ENCODE measurements around the gene PRICKLE2.

PRICKLE2 gene

GRCh38 chr3:64247991-64248646, 22.9 kb upstream of the PRICKLE2 start:
- no peak for DNase-seq

GRCh38 chr3:64244011-64244942, 19.0 kb upstream of the PRICKLE2 start:
- DNase-seq, result no peak

GRCh38 chr3:64242435-64242834, 17.2 kb upstream of the PRICKLE2 start:
- DNase-seq, result no peak

- DNase-seq, result no peak
These were observed 15.7 kb upstream of the PRICKLE2 start for GRCh38 chr3:64240959-64241358.

- no peak for DNase-seq
These were observed 15.1 kb upstream of the PRICKLE2 start for GRCh38 chr3:64240396-64240795.

GRCh38 chr3:64239841-64240240, 14.6 kb upstream of the PRICKLE2 start:
- no peak for DNase-seq

- DNase-seq, result no peak
These were observed 13.9 kb upstream of the PRICKLE2 start for GRCh38 chr3:64238971-64239667.

- DNase-seq, result no peak
These were observed 11.8 kb upstream of the PRICKLE2 start for GRCh38 chr3:64237083-64237482.

- DNase-seq, result no peak
These were observed 10.3 kb upstream of the PRICKLE2 start for GRCh38 chr3:64235605-64236004.

GRCh38 chr3:64234571-64234970, 9.3 kb upstream of the PRICKLE2 start:
- no peak for DNase-seq

- no peak for DNase-seq
These were observed 7.6 kb upstream of the PRICKLE2 start for GRCh38 chr3:64232821-64233220.

- DNase-seq, result no peak
These were observed 4.6 kb upstream of the PRICKLE2 start for GRCh38 chr3:64229903-64230302.

GRCh38 chr3:64228110-64228509, 2.8 kb upstream of the PRICKLE2 start:
- no peak for DNase-seq

GRCh38 chr3:64226730-64227129, 1.5 kb upstream of the PRICKLE2 start:
- no peak for DNase-seq

GRCh38 chr3:64225695-64226499, 631 bp upstream of the PRICKLE2 start:
- DNase-seq, result no peak

- no peak for DNase-seq
These were observed 1.2 kb downstream of the PRICKLE2 start for GRCh38 chr3:64223791-64224745.

- no peak for DNase-seq
These were observed 2.7 kb downstream of the PRICKLE2 start for GRCh38 chr3:64222501-64223111.

GRCh38 chr3:64221571-64222257, 3.6 kb downstream of the PRICKLE2 start:
- no peak for DNase-seq

GRCh38 chr3:64220161-64220914, 4.9 kb downstream of the PRICKLE2 start:
- DNase-seq, result no peak

GRCh38 chr3:64218746-64219145, 6.5 kb downstream of the PRICKLE2 start:
- DNase-seq, result no peak

Measured in CD4-positive, alpha-beta T cell treated with Interleukin-4 for 1 hour (primary cell).